Measurements from ENCODE around the gene HYAL1. TPM values are rescaled to one million over a fixed set of nuclear protein-coding genes. Genes with fewer than 3 reads are reported as not detected.

HYAL1 gene
- total and polyA plus RNA-seq, 8 donors = 2.1 to 41.3 (median 2.9) TPM

DNA sequence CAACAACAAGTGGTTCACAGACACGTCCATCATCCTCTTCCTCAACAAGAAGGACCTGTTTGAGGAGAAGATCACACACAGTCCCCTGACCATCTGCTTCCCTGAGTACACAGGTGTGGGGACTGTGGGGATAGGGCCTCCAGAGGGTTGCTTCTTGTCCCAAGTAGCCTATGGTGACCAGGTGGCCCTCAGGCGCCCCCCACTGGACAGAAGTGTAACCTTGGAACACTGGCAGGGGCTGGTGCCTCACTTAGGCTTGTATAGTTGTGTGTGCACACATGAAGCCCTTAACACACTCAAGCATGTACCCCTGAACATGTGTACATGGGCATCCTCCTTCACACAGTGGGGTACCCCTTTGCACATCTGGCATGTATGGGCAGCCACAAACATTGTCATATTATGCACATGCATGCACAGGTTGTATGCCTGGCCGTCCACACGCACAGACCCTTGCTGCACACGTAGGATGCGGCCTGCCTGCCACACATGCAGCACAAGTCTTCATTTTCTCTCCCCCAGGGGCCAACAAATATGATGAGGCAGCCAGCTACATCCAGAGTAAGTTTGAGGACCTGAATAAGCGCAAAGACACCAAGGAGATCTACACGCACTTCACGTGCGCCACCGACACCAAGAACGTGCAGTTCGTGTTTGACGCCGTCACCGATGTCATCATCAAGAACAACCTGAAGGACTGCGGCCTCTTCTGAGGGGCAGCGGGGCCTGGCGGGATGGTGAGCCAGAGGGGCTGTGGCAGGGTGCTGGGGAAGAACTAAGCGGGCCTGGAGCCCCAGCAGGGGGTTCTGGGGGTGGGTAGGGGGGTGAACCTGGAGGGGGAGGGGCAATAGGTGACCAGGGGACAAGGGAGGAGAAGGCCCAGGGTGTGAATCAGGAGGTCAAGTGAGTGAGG lies 46.1 kb downstream of the HYAL1 start:
- TF ChIP-seq, protein P1, sequence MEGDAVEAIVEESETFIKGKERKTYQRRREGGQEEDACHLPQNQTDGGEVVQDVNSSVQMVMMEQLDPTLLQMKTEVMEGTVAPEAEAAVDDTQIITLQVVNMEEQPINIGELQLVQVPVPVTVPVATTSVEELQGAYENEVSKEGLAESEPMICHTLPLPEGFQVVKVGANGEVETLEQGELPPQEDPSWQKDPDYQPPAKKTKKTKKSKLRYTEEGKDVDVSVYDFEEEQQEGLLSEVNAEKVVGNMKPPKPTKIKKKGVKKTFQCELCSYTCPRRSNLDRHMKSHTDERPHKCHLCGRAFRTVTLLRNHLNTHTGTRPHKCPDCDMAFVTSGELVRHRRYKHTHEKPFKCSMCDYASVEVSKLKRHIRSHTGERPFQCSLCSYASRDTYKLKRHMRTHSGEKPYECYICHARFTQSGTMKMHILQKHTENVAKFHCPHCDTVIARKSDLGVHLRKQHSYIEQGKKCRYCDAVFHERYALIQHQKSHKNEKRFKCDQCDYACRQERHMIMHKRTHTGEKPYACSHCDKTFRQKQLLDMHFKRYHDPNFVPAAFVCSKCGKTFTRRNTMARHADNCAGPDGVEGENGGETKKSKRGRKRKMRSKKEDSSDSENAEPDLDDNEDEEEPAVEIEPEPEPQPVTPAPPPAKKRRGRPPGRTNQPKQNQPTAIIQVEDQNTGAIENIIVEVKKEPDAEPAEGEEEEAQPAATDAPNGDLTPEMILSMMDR (IDR thresholded peaks at IDR 0.05) = peak; percentile 18 to 34
- H3K9me3 ChIP-seq = no peaks in the 10 kb centered on the region
- ATAC-seq (no peak), DNase-seq (no peak)
- H3K27ac ChIP-seq = peak overlapping the region; percentile 98
- H3K27me3 ChIP-seq = no peaks in the 10 kb centered on the region
- intact Hi-C loops (cut with DNase I) = no loop called here
- no peak overlapping the region for H3K4me3 ChIP-seq
- peaks cover 0 to 76% of the 10 kb centered on the region in 2 donors for H3K36me3 ChIP-seq
- peaks cover 10 to 92% of the 10 kb centered on the region in 2 donors for H3K4me1 ChIP-seq

DNA sequence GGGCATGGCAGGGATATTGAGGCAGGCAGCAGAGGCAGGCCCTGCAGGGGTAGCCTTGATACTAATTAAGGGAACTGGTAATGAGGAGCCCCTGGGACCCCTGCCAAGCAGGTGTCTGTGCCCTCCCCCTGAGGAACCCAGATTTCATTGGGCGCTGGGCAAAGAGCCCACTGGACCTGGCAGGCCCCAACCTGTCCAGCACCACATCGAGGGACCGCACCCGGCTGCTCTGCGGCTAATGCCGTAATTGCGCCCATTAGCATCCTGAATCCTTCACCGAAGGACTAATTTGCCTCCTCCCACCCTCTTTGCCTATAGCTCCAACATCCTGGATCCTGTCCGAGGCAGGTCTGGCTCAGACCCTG lies 48.1 kb downstream of the HYAL1 start:
- no peak for ATAC-seq
- no peaks in the 10 kb centered on the region for H3K27me3 ChIP-seq
- H3K4me1 ChIP-seq = peaks cover 5 to 97% of the 10 kb centered on the region in 2 donors
- no peak for DNase-seq
- no peaks in the 10 kb centered on the region for H3K9me3 ChIP-seq
- TF ChIP-seq, protein P1 (IDR thresholded peaks at IDR 0.05) = no peak
- H3K27ac ChIP-seq = peak overlapping the region; percentile 81 to 98
- intact Hi-C loops (cut with DNase I) = no loop called here
- peaks cover 0 to 87% of the 10 kb centered on the region in 2 donors for H3K36me3 ChIP-seq
- H3K4me3 ChIP-seq = no peak overlapping the region

GRCh38 chr3:50254577-50255250 lies 48.7 kb downstream of the HYAL1 start:
- TF ChIP-seq, protein P1 (IDR thresholded peaks at IDR 0.05) = no peak
- H3K36me3 ChIP-seq = peaks cover 0 to 92% of the 10 kb centered on the region in 2 donors
- H3K4me3 ChIP-seq = no peak overlapping the region
- intact Hi-C loops (cut with DNase I) = no loop called here
- peak overlapping the region; percentile 81 to 98 for H3K27ac ChIP-seq
- H3K9me3 ChIP-seq = no peaks in the 10 kb centered on the region
- ATAC-seq (peak; percentile 63), DNase-seq (peak in 2 of 4 donors; percentile 85 to 89)
- no peaks in the 10 kb centered on the region for H3K27me3 ChIP-seq
- H3K4me1 ChIP-seq = peaks cover 4 to 97% of the 10 kb centered on the region in 2 donors

GRCh38 chr3:50251220-50251619 lies 52.2 kb downstream of the HYAL1 start:
- Histone ChIP-seq H3K4me1 (peaks cover 35 to 100% of the 10 kb centered on the region in 2 donors), H3K36me3 (peaks cover 0 to 72% of the 10 kb centered on the region in 2 donors), H3K27ac (peak overlapping the region in 1 of 2 donors; percentile 98), H3K4me3 (no peak overlapping the region), H3K27me3 (no peaks in the 10 kb centered on the region), H3K9me3 (no peaks in the 10 kb centered on the region)
- TF ChIP-seq, protein P1 (IDR thresholded peaks at IDR 0.05) = no peak
- intact Hi-C loops (cut with DNase I) = no loop called here
- DNase-seq = no peak
- ATAC-seq = no peak

GRCh38 chr3:50250514-50250913 lies 52.9 kb downstream of the HYAL1 start:
- Histone ChIP-seq H3K36me3 (peaks cover 0 to 65% of the 10 kb centered on the region in 2 donors), H3K4me3 (no peak overlapping the region), H3K9me3 (no peaks in the 10 kb centered on the region), H3K27me3 (no peaks in the 10 kb centered on the region), H3K4me1 (peaks cover 42 to 100% of the 10 kb centered on the region in 2 donors), H3K27ac (peak overlapping the region; percentile 33 to 98)
- DNase-seq = no peak
- intact Hi-C loops (cut with DNase I) = no loop called here
- ATAC-seq = no peak
- TF ChIP-seq, protein P1 (IDR thresholded peaks at IDR 0.05) = no peak

Data from left lung (tissue), 10 donors.